Left renal cortex interstitium (tissue), 4 donors: Measurements from ENCODE around the gene ASCC1. TPM values are rescaled to one million over a fixed set of nuclear protein-coding genes. Genes with fewer than 3 reads are reported as not detected.
"Not testable (repeated sequence)": the region's sequence is repeated elsewhere in the genome, so short reads cannot be mapped to it uniquely, and the experiment has no call there.

Experiments used
- DNase-seq, 4 donors: peaks; one replicate each; pipeline ENCODE4 v3.0.0-alpha.2; 2013; ENCODE audit warnings: low read depth in 4 of 4, low spot score in 2 of 4, missing footprints in 1 of 4
- polyA plus RNA-seq, 4 donors: library from polyadenylated mRNA; unstranded; fragments of 120-200 nt; gene quantifications; one replicate each; pipeline ENCODE4 v1.2.1, GENCODE V29; 2013; ENCODE audit not compliant: insufficient read length in 4 of 4

The ASCC1 gene
- polyA plus RNA-seq, 4 donors, result 34.8 to 46.0 (median 43.8) TPM

- no peak for DNase-seq
These were observed 81.0 kb downstream of the ASCC1 start for GRCh38 chr10:72134785-72135767.

- DNase-seq, result no peak
These were observed 82.6 kb downstream of the ASCC1 start for GRCh38 chr10:72133517-72133916.

- DNase-seq, result no peak
These were observed 83.2 kb downstream of the ASCC1 start for GRCh38 chr10:72132854-72133253.

- DNase-seq, result no peak
These were observed 88.5 kb downstream of the ASCC1 start for GRCh38 chr10:72127571-72127970.

- no peak for DNase-seq
These were observed 89.2 kb downstream of the ASCC1 start for GRCh38 chr10:72126872-72127232.

- no peak for DNase-seq
These were observed 89.7 kb downstream of the ASCC1 start for GRCh38 chr10:72126184-72126871.

GRCh38 chr10:72124989-72125388, 91.1 kb downstream of the ASCC1 start:
- DNase-seq, result peak in 2 of 4 donors; percentile 34 to 50

- no peak for DNase-seq
These were observed 91.7 kb downstream of the ASCC1 start for GRCh38 chr10:72124381-72124780.

- DNase-seq, result no peak
These were observed 92.5 kb downstream of the ASCC1 start for GRCh38 chr10:72123616-72124015.

- no peak for DNase-seq
These were observed 93.9 kb downstream of the ASCC1 start for GRCh38 chr10:72122221-72122620.

- DNase-seq, result no peak
These were observed 94.7 kb downstream of the ASCC1 start for GRCh38 chr10:72121389-72121788.

GRCh38 chr10:72116372-72116771, 99.7 kb downstream of the ASCC1 start:
- no peak for DNase-seq

- DNase-seq, result no peak
These were observed 101.2 kb downstream of the ASCC1 start for GRCh38 chr10:72114706-72115450.

- no peak for DNase-seq
These were observed 105.2 kb downstream of the ASCC1 start for GRCh38 chr10:72110673-72111401.

GRCh38 chr10:72109636-72110157, 106.4 kb downstream of the ASCC1 start:
- no peak for DNase-seq

GRCh38 chr10:72108830-72109635, 107.0 kb downstream of the ASCC1 start:
- DNase-seq, result no peak

GRCh38 chr10:72108004-72108370, 108.1 kb downstream of the ASCC1 start:
- DNase-seq, result not testable (repeated sequence)

- no peak for DNase-seq
These were observed 108.6 kb downstream of the ASCC1 start for GRCh38 chr10:72107325-72108003.

- no peak for DNase-seq
These were observed 109.2 kb downstream of the ASCC1 start for GRCh38 chr10:72106896-72107295.
